Nephron (organoid): Measurements from ENCODE around the gene CNTN3.

ENCODE experiments used
- H3K27ac Mint-ChIP-seq, 3 experiments: 2 replicates each; pipeline ENCODE4 v1.8.0; 2020; ENCODE audit warnings: mixed read lengths in 3 of 3, mild to moderate bottlenecking in 2 of 3, moderate library complexity in 1 of 3
- H3K27me3 Mint-ChIP-seq: 2 replicates; pipeline ENCODE4 v1.8.0; 2021; ENCODE audit warnings: low read depth, mild to moderate bottlenecking, moderate library complexity, mixed read lengths
- H3K36me3 Mint-ChIP-seq: 2 replicates; pipeline ENCODE4 v1.8.0; 2020; ENCODE audit warnings: low read depth, mixed read lengths
- H3K4me1 Mint-ChIP-seq: 2 replicates; pipeline ENCODE4 v1.8.0; 2020; ENCODE audit warnings: mixed read lengths
- H3K4me3 Mint-ChIP-seq, 3 experiments: 2 replicates each; pipeline ENCODE4 v1.8.0; 2020; ENCODE audit warnings: mild to moderate bottlenecking in 3 of 3, mixed read lengths in 3 of 3, moderate library complexity in 2 of 3
- H3K9me3 Mint-ChIP-seq: 2 replicates; pipeline ENCODE4 v1.8.0; 2020; ENCODE audit warnings: mixed read lengths
- CTCF ChIP-seq, 3 experiments: fragments of 200-600 bp; sonication (generic); IDR thresholded peaks; one replicate each; pipeline ENCODE4 v1.5.0; 2021; ENCODE audit warnings: antibody characterized with exemption in 3 of 3; ENCODE audit not compliant: unreplicated experiment in 3 of 3

CNTN3 gene

DNA sequence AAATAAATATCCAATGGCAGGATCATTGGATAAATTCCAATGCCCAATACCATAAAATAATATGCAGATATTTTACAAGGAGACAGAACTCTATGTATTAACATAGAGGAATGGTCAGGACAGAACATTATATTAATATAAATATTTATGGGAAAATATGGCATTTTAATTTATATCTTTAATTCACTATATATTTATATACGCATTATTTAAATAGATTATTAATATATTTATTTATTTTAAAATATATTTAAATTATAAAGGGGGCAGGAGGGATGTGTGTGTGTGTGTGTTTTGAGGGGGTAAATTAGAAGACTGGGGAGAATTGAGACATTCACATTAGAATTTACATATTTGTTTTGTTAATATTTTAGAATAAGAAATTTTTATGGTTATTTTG, 31.6 kb upstream of the CNTN3 start:
- no peaks in the 10 kb centered on the region for H3K27me3 Mint-ChIP-seq

DNA sequence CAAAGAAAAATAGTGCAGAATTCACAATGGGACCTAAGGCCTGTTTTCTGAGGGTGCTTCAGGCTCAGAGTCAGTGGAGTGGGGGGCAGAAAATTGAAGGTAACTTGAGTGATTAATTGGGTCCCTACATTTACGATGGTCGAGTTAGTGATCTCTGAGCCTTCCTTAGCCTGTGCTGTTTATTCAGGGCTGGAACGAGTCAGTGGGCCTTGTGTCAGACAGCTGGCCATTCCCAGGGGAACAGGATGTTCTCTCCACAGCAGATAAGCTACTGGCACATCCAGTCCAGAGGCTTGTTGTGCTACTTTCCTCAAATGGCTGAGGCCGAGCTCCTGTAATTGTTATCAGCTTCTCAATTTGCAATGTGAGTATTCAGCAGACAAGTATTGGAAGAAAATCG, 29.2 kb upstream of the CNTN3 start:
- no peak for TF ChIP-seq CTCF (IDR thresholded peaks at IDR 0.05; ENCODE audit: unreplicated experiment in 3 of 3)
- no peak overlapping the region for H3K4me3 Mint-ChIP-seq
- no peaks in the 10 kb centered on the region for H3K36me3 Mint-ChIP-seq
- peaks cover 8% of the 10 kb centered on the region for H3K4me1 Mint-ChIP-seq
- no peak overlapping the region for H3K27ac Mint-ChIP-seq
- no peaks in the 10 kb centered on the region for H3K27me3 Mint-ChIP-seq
- H3K9me3 Mint-ChIP-seq: no peaks in the 10 kb centered on the region

More for the DNA sequence above, 31.6 kb upstream of the CNTN3 start:
- Mint-ChIP-seq H3K27ac (no peak overlapping the region), H3K4me3 (no peak overlapping the region), H3K9me3 (no peaks in the 10 kb centered on the region), H3K36me3 (no peaks in the 10 kb centered on the region), H3K4me1 (peaks cover 8% of the 10 kb centered on the region)
- no peak for TF ChIP-seq CTCF (IDR thresholded peaks at IDR 0.05; ENCODE audit: unreplicated experiment in 3 of 3)

GRCh38 chr3:74642876-74643275, 28.4 kb upstream of the CNTN3 start:
- no peak for TF ChIP-seq CTCF (IDR thresholded peaks at IDR 0.05; ENCODE audit: unreplicated experiment in 3 of 3)
- Mint-ChIP-seq H3K36me3 (no peaks in the 10 kb centered on the region), H3K27me3 (no peaks in the 10 kb centered on the region), H3K9me3 (no peaks in the 10 kb centered on the region), H3K4me1 (peaks cover 8% of the 10 kb centered on the region), H3K4me3 (no peak overlapping the region), H3K27ac (no peak overlapping the region)

GRCh38 chr3:74640211-74640610, 25.8 kb upstream of the CNTN3 start:
- no peak overlapping the region for H3K4me3 Mint-ChIP-seq
- peaks cover 6% of the 10 kb centered on the region for H3K27me3 Mint-ChIP-seq
- no peak overlapping the region for H3K27ac Mint-ChIP-seq
- peaks cover 8% of the 10 kb centered on the region for H3K4me1 Mint-ChIP-seq
- no peaks in the 10 kb centered on the region for H3K9me3 Mint-ChIP-seq
- H3K36me3 Mint-ChIP-seq: no peaks in the 10 kb centered on the region
- no peak for TF ChIP-seq CTCF (IDR thresholded peaks at IDR 0.05; ENCODE audit: unreplicated experiment in 3 of 3)

DNA sequence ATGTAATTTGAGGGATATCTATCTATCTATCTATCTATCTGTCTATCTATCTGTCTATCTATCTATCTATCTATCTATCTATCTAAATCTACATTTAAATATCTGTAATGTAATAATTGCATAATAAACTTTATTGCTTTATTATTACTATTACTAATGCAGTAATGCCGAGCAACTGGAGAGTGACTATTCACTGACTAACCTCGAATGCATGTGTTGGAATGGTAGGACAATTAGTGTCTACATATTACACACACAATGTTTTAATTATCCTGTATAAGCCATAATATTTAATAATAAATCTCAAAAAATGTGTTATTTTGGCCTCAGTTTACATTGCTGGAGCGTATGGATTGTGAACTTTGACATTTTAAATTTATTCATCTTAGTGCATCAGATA, 25.2 kb upstream of the CNTN3 start:
- H3K4me1 Mint-ChIP-seq: peaks cover 8% of the 10 kb centered on the region
- no peaks in the 10 kb centered on the region for H3K36me3 Mint-ChIP-seq
- no peaks in the 10 kb centered on the region for H3K9me3 Mint-ChIP-seq
- H3K4me3 Mint-ChIP-seq: no peak overlapping the region
- H3K27me3 Mint-ChIP-seq: peaks cover 6% of the 10 kb centered on the region
- no peak overlapping the region for H3K27ac Mint-ChIP-seq
- TF ChIP-seq CTCF (IDR thresholded peaks at IDR 0.05; ENCODE audit: unreplicated experiment in 3 of 3): no peak

DNA sequence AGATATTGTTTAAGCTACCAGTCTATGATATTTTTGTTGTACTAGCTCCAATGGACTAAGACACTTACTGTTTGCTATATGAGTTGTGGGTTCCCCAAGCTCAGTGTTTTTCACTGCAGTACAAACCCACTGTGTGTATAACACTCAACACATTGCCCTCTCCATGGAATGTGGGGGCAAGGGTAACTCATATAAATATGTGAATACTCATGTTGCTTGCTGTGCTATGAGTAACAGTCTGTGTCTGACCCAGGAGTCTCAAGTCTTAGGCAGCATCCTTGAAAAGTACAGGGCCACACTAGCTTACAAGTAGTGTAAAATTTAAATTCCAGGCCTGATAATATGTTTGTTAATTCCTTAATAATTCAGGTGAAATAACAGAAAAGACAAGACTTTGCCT, 22.5 kb upstream of the CNTN3 start:
- Mint-ChIP-seq H3K9me3 (no peaks in the 10 kb centered on the region), H3K36me3 (no peaks in the 10 kb centered on the region), H3K4me1 (no peaks in the 10 kb centered on the region), H3K4me3 (no peak overlapping the region), H3K27ac (no peak overlapping the region), H3K27me3 (peaks cover 10% of the 10 kb centered on the region)
- TF ChIP-seq CTCF (IDR thresholded peaks at IDR 0.05; ENCODE audit: unreplicated experiment in 3 of 3): no peak
